GM21423 (cell line): ENCODE results near the gene ZBTB37.
A peak's percentile ranks its signal among the peaks of the same experiment; 100 is the strongest.
"Not testable (repeated sequence)": the region's sequence is repeated elsewhere in the genome, so short reads cannot be mapped to it uniquely, and the experiment has no call there.

ENCODE experiments used
- ATAC-seq: cut with Tn5 transposase; IDR thresholded peaks from one replicate; pipeline ENCODE4 v1.9.1; 2021; ENCODE audit warnings: mild to moderate bottlenecking, moderate library complexity; ENCODE audit not compliant: unreplicated experiment

ZBTB37 gene

DNA sequence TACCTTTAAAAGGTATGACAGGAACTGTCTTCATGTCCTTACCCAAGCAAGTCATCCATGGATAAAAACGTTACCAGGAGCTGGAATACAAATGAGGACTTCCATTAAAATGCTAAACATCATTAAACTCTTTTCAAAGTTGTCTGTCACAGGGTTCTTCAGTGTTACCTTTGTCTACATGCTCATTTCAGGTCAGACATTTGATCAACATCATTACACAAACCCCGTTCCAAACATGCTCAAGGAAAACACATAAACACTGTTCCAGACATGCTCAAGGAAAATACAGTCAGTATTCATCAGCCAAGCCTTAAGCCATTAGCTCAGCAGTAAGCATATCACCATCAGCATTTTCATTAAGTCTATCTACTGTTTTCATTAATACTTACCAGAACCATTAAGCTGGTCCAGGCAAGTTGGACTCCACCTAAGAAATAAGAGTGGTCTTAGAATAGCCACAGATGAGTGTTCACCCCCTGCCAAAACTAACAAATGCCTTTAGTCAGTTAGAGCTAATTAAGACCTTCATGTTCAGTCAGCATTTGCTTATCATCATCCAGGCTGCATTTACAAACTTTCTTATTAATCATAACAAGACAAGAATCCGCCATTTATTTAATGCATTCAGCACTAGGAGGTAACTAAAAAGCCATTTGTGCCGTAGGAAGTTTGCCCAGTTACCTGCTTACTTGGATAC, 2.6 kb upstream of the ZBTB37 start:
- ATAC-seq = no peak

DNA sequence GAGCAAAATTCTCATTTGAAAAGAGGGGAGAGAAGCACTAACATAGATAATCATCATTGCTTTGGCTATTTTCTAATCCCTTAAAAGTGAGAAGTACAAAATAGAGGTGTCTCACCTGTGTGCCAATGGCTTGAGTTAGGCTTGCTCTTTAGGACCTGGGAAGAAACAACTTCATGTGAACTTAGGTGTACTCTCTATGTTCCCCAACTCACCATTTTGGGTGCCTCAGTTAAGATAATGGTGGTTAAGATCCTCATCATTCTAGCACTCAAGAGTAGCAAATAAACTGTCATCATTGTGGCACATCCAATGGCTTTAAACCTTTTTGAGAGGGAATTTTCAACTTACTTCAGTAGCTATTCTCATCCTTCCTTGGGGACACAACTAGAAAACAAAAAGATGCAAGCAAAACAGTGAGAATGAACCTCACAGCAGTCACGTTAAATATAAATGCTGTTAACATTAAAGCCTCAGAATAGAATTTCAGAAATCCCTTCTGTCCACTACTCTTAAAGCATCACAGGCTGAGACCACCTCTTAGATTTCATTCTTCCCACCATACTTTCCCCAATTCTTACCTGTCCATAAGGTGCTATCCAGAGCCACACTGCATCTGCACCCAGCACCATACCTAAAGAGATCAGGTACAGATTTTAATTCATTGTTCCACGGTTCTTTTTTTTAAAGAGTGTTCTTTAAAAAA, 1.6 kb upstream of the ZBTB37 start:
- no peak for ATAC-seq

DNA sequence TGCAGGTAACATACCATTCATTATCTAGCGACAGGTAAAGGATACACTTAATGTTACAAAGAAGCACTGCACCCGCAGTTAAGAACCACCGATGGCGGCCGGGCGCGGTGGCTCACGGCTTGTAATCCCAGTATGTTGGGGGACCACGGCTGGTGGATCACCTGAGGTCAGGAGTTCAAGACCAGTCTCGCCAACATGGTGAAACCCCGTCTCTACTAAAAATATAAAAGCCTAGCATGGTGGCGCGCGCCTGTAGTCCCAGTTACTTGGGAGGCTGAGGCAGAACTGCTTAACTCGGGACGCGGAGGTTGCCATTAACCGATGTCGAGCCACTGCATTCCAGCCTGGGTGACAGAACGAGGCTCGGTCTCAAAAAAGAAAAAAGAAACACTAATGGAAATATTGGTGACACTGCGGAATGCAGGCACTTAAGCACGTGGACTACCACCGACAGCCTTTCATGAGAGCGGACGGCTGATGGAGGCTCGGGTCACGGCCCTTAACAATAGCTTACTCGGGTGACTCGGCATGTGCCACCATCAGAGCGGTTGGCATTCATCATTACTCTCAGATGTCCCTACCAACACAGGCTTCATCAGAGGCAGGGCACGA, 933 bp upstream of the ZBTB37 start:
- ATAC-seq = no peak

DNA sequence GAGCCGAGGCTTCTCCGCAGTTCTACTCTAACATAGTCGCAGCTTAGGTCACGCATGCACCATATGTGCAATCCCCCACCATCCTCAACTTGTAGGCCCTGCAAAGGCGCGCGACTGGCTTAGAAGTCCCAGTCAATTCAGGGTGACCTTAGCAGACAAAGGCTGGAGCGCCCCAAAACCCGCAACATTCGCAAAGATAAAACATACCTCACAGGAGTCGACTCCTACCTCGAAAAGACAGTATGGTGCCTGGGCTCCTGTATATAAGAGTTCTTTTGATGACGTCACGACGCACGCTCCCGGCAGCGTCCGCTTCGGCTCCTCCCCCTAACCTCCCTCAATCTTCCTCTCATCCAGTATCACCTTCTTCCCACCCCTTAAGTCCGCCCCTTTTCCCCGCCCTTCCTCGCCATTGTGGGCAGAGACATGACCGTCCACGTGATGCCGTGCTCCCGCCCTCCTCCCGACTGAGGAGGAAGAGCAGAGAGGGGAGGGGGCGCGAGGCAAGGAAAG, 371 bp upstream of the ZBTB37 start, which contains the start of gene GAS5:
Gene GAS5, minus strand, starts transcription at position 237 of the 513 bp plus-strand sequence.
- ATAC-seq = peak; percentile 70

DNA sequence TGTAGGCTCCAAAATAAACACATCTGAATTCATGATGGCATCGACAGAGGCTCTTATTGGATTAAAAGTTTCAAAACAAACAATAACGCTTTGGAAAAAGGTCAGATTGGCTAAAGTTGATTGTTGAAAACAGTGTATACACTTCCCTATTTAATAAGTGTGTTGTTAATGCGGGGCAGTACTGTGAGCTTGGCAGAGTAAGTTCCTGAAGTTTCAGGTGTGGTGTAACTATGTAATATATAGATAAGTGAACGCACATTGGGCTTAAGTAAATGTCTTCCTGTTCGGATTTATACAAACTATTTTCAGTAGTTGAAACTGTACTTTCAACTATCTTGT, 810 bp downstream of the ZBTB37 start:
- ATAC-seq = no peak

DNA sequence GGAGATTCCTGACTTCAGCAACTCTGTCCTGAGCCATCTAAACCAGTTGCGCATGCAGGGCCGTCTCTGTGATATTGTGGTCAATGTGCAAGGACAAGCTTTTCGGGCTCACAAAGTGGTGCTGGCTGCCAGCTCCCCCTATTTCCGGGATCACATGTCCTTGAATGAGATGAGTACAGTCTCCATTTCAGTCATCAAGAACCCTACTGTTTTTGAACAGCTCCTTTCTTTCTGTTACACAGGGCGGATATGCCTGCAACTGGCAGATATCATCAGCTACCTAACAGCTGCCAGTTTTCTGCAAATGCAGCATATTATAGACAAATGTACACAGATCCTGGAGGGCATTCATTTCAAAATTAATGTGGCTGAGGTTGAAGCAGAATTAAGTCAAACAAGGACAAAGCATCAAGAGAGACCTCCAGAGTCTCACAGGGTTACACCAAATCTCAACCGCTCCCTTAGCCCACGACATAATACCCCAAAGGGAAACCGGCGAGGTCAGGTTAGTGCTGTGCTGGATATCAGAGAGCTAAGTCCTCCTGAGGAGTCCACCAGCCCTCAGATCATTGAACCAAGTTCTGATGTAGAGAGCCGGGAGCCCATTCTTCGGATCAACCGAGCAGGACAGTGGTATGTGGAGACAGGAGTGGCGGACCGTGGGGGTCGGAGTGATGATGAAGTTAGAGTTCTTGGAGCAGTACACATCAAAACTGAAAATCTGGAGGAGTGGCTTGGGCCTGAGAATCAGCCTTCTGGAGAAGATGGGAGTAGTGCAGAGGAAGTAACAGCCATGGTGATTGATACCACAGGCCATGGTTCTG, 2.3 kb downstream of the ZBTB37 start:
- ATAC-seq = peak; percentile 18

DNA sequence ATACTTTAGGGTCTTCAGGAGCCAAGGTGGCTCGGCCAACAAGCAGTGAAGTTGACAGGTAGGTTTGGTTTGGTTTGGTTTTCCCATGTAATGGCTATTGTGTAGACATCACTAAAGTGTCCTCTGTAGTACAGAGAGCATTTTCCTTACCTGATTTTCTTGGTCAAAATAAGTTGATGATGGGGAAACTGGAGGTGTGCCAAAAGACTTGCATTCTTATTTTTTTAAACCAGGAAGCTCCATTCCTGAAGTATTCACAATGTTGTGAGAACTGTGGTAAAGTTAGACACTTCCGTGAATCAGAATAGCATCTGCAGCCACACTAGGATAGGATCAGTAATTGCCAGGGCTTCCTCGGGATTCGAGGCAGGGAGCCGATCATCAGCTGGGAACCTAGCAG, 2.9 kb downstream of the ZBTB37 start:
- ATAC-seq = no peak

DNA sequence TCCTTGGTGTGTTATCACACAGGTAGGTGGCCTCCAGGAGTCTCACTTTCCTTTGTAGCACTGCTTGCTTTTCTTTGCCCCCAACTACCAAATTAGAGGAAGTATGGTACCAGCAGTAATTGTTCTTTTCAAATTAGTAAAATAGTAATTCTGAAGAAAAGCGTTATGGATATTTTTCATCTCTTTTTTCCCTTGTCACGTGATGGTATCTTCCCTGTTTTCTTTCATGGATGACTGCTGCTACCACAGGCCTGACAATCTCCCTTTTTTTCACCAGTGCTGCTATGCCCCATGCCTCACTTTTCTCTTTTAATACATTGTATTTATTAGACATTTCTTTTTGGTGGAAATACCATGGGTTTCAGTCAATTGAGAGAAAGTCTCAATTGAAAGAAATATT, 3.3 kb downstream of the ZBTB37 start:
- no peak for ATAC-seq

DNA sequence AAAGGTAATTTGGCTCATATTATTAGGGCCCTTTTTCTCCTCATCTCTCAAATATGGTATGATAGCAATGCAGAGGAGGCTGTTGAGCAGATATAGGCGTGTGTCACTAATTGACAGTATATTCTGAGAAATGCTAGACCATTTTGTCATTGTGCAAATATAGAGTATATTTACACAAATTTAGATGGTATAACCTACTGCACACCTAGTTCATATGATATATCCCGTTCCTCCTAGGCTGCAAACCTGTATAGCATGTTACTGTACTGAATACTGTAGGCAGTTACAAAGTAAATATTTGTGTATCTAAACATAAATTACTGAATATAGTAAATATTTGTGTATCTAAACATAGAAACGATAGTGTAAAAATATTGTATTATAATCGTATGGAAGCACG, 8.6 kb downstream of the ZBTB37 start:
- no peak for ATAC-seq

DNA sequence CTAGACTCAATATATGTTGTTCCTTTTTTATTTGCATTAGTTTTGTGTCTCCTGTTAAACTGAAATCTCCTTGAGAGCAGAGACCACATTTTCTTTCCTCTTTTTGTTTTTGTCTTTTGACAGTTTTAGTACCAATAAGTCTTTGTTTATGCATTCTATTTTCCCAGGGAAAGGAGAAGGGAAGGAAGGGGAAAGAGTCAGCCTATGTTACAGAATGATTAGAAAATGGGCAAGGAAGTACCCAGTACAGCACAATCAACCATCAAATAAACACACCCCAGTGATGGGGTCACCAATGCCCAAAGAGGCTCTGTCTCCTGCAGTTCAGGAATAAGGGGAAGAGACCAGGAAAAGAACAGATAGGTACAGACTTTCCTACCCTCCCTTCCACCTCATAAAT, 10.1 kb downstream of the ZBTB37 start:
- no peak for ATAC-seq

DNA sequence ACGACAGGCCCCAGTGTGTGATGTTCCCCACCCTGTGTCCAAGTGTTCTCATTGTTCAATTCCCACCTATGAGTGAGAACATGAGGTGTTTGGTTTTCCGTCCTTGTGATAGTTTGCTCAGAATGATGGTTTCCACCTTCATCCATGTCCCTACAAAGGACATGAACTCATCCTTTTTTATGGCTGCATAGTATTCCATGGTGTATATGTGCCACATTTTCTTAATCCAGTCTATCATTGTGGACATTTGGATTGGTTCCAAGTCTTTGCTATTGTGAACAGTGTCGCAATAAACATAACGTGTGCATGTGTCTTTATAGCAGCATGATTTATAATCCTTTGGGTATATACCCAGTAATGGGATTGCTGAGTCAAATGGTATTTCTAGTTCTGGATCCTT, 12.9 kb downstream of the ZBTB37 start:
- ATAC-seq = not testable (repeated sequence)

DNA sequence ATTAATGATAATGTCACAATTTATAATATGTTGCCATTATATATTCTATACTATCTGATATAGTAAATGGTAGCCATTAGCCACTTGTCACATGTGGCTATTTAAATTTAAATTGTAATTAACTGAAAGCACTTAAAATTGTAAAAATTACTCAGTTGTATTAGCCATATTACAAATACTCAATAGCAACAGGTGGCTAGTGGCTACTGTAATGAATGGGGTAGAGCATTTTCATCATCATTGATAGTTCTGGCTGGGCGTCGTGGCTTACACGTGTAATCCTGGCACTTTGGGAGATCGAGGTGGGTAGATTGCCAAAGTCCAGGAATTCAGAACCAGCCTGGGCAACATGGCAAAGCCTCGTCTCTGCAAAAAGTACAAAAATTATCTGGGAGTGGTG, 16.5 kb downstream of the ZBTB37 start:
- no peak for ATAC-seq

DNA sequence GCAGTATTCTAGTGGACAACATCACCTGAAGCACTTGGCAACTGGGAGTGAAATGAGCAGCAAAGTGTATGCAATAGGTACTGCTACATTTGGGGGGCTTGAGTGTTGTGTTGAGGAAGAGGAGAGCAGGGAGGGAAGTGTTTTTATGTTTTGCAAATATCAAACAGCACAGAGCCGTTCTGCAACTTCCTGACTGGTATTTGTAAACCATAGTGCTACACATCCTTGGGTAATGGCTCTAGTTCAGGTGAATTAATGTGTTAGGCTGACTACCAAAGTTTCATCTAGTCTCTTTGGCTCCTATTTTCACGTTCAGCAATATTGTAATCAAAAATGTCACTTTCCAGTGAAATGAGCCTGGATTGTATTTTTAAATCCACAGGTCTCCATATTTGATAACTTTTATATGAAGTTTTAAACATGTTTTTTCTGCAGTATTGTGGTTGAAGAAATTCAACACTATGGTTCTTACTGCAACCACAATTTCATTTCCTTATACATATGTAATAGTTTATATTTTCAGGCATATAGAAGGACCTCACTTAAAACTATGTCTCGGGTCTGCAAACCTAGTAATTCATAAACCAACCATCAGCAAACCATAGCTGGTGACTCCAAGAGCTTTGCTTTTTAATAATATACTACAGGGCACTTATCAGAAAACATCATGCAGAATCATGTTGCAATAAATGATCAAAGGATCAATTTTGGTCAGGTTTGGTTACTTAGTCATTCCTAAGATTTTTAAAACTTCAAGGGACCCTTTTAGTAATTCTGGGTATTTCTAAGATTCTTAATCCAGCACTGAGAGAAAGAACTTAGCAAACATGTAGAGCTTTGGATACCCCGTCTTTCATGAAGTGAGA, 18.8 kb downstream of the ZBTB37 start:
- ATAC-seq = no peak

DNA sequence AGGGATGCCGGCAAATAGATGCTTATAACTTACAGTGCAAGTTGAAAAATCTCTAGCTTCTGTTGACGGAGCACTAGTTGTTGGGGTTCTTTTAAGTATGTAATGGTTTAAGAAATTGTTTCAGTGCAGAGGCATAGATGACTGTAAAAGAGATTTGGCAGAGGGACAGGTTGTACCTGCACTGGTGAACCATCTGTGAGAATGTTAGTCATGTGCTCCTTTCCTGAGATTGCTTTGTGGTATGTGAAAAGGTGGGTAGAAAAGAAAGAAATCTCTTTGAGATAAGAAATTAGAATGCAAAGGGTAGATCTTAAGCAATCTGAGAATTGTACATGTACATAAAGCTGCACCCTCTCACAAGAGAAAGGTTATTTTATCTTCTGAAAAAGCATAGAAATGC, 19.4 kb downstream of the ZBTB37 start:
- no peak for ATAC-seq

DNA sequence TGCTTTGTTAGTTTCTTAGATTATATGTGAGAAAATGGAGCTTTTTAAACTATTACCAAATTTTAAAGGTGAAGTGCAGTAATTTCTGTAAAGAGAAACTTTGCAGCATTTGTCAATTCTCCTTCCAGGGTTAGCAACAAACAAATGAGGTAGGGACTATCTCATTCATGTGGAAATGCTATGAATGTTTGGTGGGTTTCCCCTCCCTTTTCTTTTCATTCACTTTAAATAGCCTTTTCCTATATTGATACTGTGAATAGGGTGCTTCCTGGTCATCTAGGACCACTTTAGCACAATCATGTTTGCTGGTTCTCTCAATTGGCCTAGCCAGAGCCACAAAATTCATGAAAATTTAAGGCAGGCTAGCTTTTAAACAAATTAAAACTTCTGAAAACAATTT, 20.6 kb downstream of the ZBTB37 start:
- no peak for ATAC-seq

DNA sequence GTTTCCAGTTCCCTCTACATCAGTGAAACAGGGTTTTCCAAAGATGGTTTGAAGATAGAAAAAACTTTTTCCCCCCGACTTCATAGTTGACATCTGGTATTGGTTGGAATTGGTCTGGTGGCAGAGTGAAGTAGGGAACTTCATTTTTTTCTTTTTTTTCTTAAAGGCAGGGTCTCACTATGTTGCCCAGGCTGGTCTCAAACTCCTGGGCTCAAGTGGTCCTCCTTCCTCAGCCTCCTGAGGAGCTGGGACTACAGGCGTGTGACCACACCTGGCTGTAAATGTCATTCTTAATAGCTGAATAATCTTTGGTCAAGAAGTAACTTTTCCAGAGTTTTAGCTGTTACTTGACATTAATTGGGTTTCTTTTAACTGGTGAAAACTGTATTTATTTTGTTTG, 21.7 kb downstream of the ZBTB37 start:
- ATAC-seq = no peak

DNA sequence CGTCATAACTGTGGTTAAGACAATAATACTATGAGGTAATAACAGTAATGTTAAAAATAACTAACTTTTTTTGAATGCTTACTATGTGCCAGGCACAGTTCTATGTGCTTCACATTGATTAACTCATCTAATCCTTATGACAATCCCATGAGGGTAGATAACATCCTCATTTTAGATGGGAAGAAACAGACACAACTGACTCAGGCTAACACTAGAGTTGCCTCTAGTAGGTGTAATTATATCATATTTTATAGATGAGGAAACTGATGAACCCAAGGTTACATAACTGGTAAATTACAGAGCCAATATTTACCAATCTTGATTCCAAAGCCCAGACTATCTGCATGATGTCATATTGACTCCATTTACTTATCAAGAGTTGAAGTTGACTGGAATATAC, 25.4 kb downstream of the ZBTB37 start:
- ATAC-seq = no peak

DNA sequence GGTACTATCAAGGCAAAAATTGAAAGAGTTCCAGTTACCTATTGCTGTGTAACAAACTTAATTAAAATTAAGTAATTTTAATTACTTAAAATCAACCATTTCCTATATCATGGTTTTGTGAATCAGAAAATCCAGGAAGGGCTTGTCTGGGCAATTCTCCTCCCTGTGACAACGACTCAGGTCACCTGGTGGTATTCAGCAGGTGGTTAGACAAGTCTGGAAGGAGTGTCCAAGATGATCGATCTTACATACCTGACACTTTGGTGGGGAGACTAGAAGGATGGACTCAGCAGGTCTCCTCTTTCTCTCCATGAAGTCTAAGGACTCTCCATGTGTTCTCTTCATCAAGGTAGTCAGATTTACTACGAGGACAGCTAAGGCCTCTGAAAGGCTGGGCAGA, 26.0 kb downstream of the ZBTB37 start:
- no peak for ATAC-seq

DNA sequence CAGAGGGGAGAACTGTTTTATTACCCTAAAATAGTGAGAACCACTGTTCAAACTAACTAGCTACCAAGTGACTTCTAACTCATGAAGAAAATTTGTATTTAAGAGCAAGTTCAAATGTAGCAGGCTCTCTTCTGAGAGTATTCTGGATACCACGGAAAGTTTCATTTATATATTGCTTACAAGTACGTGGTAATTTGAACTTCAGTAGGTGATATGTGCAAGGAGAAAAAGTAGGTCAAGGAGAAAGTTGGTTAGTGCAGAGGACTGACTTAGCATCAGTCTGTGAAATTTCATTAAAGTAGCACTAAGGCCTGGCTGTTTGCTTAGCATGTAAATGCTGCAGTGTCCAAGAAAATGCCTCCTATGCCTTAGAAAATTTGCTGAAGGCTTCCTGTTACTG, 32.2 kb downstream of the ZBTB37 start:
- ATAC-seq = no peak

DNA sequence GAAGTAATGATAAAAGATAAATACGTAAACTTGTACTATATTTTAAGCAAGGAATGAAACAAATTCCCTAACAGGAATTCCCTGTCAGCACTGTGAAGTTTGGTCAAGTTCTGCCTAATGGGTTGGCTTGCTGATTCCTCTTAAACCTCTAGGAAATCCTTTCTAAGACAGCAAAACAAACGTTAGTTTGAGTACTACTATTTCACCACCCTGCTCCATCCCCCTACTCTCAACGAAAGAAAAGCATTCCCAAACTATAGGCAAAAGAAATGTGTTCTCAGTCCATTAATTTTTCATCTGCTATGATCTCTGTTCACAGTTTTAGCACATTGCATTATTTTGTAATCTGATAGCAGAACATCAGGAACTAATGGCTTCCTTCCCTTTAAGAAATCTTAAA, 32.8 kb downstream of the ZBTB37 start:
- no peak for ATAC-seq
